HEK293T (cell line): Measurements from ENCODE around the gene AKAP9.
"Not testable (repeated sequence)": the region's sequence is repeated elsewhere in the genome, so short reads cannot be mapped to it uniquely, and the experiment has no call there.

ENCODE experiments used
- CTCF ChIA-PET: fragments of 350-600 bp; formaldehyde crosslinking; extraction: SDS; loops from one replicate; lab custom pipeline; 2021; ENCODE audit warnings: antibody characterized with exemption, inconsistent platforms; lab: Yijun Ruan, JAX
- POLR2A ChIA-PET: fragments of 350-600 bp; formaldehyde crosslinking; extraction: SDS; loops from one replicate; lab custom pipeline; 2020; ENCODE audit warnings: antibody characterized with exemption, inconsistent platforms; lab: Yijun Ruan, JAX
- DNase-seq: peaks from one replicate; pipeline ENCODE4 v3.0.0; 2012; ENCODE audit warnings: mixed read lengths; ENCODE audit errors: extremely low spot score
- ARNT ChIP-seq: fragments of 450-650 bp; IDR thresholded peaks from 2 replicates; pipeline ENCODE4 v1.6.1; 2017; ENCODE audit warnings: mild to moderate bottlenecking
- BHLHE40 ChIP-seq: fragments of 450-650 bp; IDR thresholded peaks from 2 replicates; pipeline ENCODE4 v1.6.1; 2016; ENCODE audit warnings: mild to moderate bottlenecking, moderate library complexity, borderline replicate concordance
- CTBP1 ChIP-seq: fragments of 450-650 bp; IDR thresholded peaks from 2 replicates; pipeline ENCODE4 v1.6.1; 2016; ENCODE audit warnings: borderline replicate concordance
- ELF4 ChIP-seq: fragments of 450-650 bp; IDR thresholded peaks from 2 replicates; pipeline ENCODE4 v1.6.1; 2017; ENCODE audit warnings: antibody characterized with exemption
- FOXA1 ChIP-seq: fragments of 450-650 bp; IDR thresholded peaks from 2 replicates; pipeline ENCODE4 v1.6.1; 2016; ENCODE audit warnings: mild to moderate bottlenecking
- FOXK2 ChIP-seq: fragments of 450-650 bp; IDR thresholded peaks from 2 replicates; pipeline ENCODE4 v1.6.1; 2016; ENCODE audit warnings: mild to moderate bottlenecking
- FOXM1 ChIP-seq: fragments of 450-650 bp; IDR thresholded peaks from 2 replicates; pipeline ENCODE4 v1.6.1; 2017; ENCODE audit warnings: mild to moderate bottlenecking, borderline replicate concordance
- HDGF ChIP-seq: fragments of 450-650 bp; IDR thresholded peaks from 2 replicates; pipeline ENCODE4 v1.6.1; 2017; ENCODE audit warnings: antibody characterized with exemption, borderline replicate concordance
- L3MBTL2 ChIP-seq: fragments of 450-650 bp; conservative IDR thresholded peaks from 2 replicates; pipeline ENCODE4 v1.6.1; 2016; ENCODE audit warnings: mild to moderate bottlenecking
- LEF1 ChIP-seq: fragments of 450-650 bp; IDR thresholded peaks from 2 replicates; pipeline ENCODE4 v1.6.1; 2017; ENCODE audit warnings: mild to moderate bottlenecking, borderline replicate concordance
- NFRKB ChIP-seq: fragments of 450-650 bp; IDR thresholded peaks from 2 replicates; pipeline ENCODE4 v1.6.1; 2016; ENCODE audit warnings: mild to moderate bottlenecking, moderate library complexity
- PKNOX1 ChIP-seq: fragments of 450-650 bp; IDR thresholded peaks from 2 replicates; pipeline ENCODE4 v1.6.1; 2016
- SP1 ChIP-seq: fragments of 450-650 bp; IDR thresholded peaks from 2 replicates; pipeline ENCODE4 v1.6.1; 2017
- SUZ12 ChIP-seq: fragments of 450-650 bp; IDR thresholded peaks from 2 replicates; pipeline ENCODE4 v1.6.1; 2016; ENCODE audit warnings: mild to moderate bottlenecking
- TARDBP ChIP-seq: fragments of 450-650 bp; IDR thresholded peaks from 2 replicates; pipeline ENCODE4 v1.6.1; 2016
- ZNF384 ChIP-seq: fragments of 450-650 bp; IDR thresholded peaks from 2 replicates; pipeline ENCODE4 v1.6.1; 2016

Gene AKAP9

GRCh38 chr7:91942312-91942711, 1.6 kb downstream of the AKAP9 start:
- TF ChIP-seq CTBP1 (no peak), SUZ12 (no peak), ZNF384 (no peak), TARDBP (no peak), BHLHE40 (no peak), FOXA1 (no peak), ARNT (no peak), PKNOX1 (no peak), HDGF (no peak), LEF1 (no peak), ELF4 (no peak), FOXM1 (no peak), SP1 (no peak), FOXK2 (no peak), L3MBTL2 (no peak), NFRKB (no peak)
- ChIA-PET CTCF (interaction anchor here (0.7 to 3.5 kb wide), 2 partner anchors 24 to 62 kb away, joined by 3 to 10 read pairs; partner anchors contain the start of gene MTERF1), POLR2A (interaction anchor here (1.2 kb wide), 1 partner anchor 506 kb away, joined by 3 read pairs; no protein-coding TSS in a partner anchor)
- no peak for DNase-seq

- CTCF ChIA-PET, DNase-seq, POLR2A ChIA-PET: not testable (repeated sequence)
These were observed 4.3 kb downstream of the AKAP9 start for GRCh38 chr7:91944970-91945369.

- ChIA-PET POLR2A (no interaction called here), CTCF (no interaction called here)
- TF ChIP-seq ELF4 (no peak), SP1 (no peak), ARNT (no peak), LEF1 (no peak), L3MBTL2 (no peak), CTBP1 (no peak), BHLHE40 (no peak), FOXK2 (no peak), TARDBP (no peak)
- DNase-seq = no peak
These were observed 4.8 kb downstream of the AKAP9 start for GRCh38 chr7:91945476-91945875.

- no peak for DNase-seq
- ChIA-PET POLR2A (no interaction called here), CTCF (interaction anchor here (0.6 kb wide), 1 partner anchor 467 kb away, joined by 5 read pairs; no protein-coding TSS in a partner anchor)
- TF ChIP-seq NFRKB = no peak
- no peak for TF ChIP-seq BHLHE40
- TF ChIP-seq SP1 = no peak
- TF ChIP-seq L3MBTL2 = no peak
These were observed 5.9 kb downstream of the AKAP9 start for GRCh38 chr7:91946549-91946948.

GRCh38 chr7:91947948-91948347, 7.3 kb downstream of the AKAP9 start:
- POLR2A ChIA-PET = no interaction called here
- CTCF ChIA-PET = no interaction called here

GRCh38 chr7:91949221-91950009, 8.8 kb downstream of the AKAP9 start:
- no peak for DNase-seq
- TF ChIP-seq FOXM1 (no peak), TARDBP (no peak), LEF1 (no peak), NFRKB (no peak), SP1 (no peak), FOXA1 (no peak), HDGF (no peak), FOXK2 (no peak), ZNF384 (no peak), ARNT (no peak), ELF4 (no peak), SUZ12 (no peak), CTBP1 (no peak)
- ChIA-PET POLR2A (no interaction called here), CTCF (no interaction called here)

More at GRCh38 chr7:91947948-91948347, 7.3 kb downstream of the AKAP9 start:
- TF ChIP-seq PKNOX1 (no peak), FOXM1 (no peak), ARNT (no peak), BHLHE40 (no peak), ELF4 (no peak), SUZ12 (no peak), FOXK2 (no peak), LEF1 (no peak)
- DNase-seq = no peak

GRCh38 chr7:91953618-91954017, 13.0 kb downstream of the AKAP9 start:
- TF ChIP-seq FOXK2 = no peak
- no peak for TF ChIP-seq HDGF
- no peak for TF ChIP-seq ZNF384
- TF ChIP-seq CTBP1 = no peak
- no peak for TF ChIP-seq SUZ12
- no peak for TF ChIP-seq PKNOX1
- TF ChIP-seq BHLHE40 = no peak
- TF ChIP-seq L3MBTL2 = no peak
- TF ChIP-seq SP1 = no peak
- no peak for TF ChIP-seq FOXA1
- TF ChIP-seq FOXM1 = no peak
- TF ChIP-seq NFRKB = no peak
- TF ChIP-seq ELF4 = no peak
- TF ChIP-seq TARDBP = no peak
- TF ChIP-seq LEF1 = no peak
- TF ChIP-seq ARNT = no peak
- CTCF ChIA-PET = no interaction called here
- POLR2A ChIA-PET = no interaction called here
- no peak for DNase-seq

GRCh38 chr7:91956464-91956863, 15.8 kb downstream of the AKAP9 start:
- CTCF ChIA-PET, DNase-seq, POLR2A ChIA-PET: not testable (repeated sequence)
